GM23248 (cell line): ENCODE measurements around the gene RPGRIP1L. TPM values are rescaled to one million over a fixed set of nuclear protein-coding genes. Genes with fewer than 3 reads are reported as not detected.

Source experiments
- DNase-seq: peaks from one replicate; pipeline ENCODE4 v3.0.0-alpha.2; 2015
- H2AFZ ChIP-seq: fragments of 200-600 bp; sonication (generic); 2 replicates; pipeline ENCODE4 v1.6.1; 2016; ENCODE audit warnings: antibody characterized with exemption
- H3F3A ChIP-seq: fragments of 200-600 bp; sonication (generic); 2 replicates; pipeline ENCODE4 v1.6.1; 2016; ENCODE audit warnings: mild to moderate bottlenecking, antibody characterized with exemption, mixed run types; ENCODE audit not compliant: insufficient read depth
- H3K27ac ChIP-seq: fragments of 200-600 bp; sonication (generic); 2 replicates; pipeline ENCODE4 v1.5.1; 2016; ENCODE audit warnings: mild to moderate bottlenecking
- H3K27me3 ChIP-seq: fragments of 200-600 bp; sonication (generic); replicated peaks from 2 replicates; pipeline ENCODE4 v1.6.1; 2016; ENCODE audit warnings: mild to moderate bottlenecking; ENCODE audit not compliant: insufficient read depth
- H3K36me3 ChIP-seq: fragments of 200-600 bp; sonication (generic); 2 replicates; pipeline ENCODE4 v1.6.1; 2016; ENCODE audit warnings: low read depth, mild to moderate bottlenecking
- H3K4me1 ChIP-seq: fragments of 200-600 bp; sonication (generic); 2 replicates; pipeline ENCODE4 v1.6.1; 2016; ENCODE audit warnings: mild to moderate bottlenecking; ENCODE audit not compliant: insufficient read depth
- H3K4me2 ChIP-seq: fragments of 200-600 bp; sonication (generic); one replicate; pipeline ENCODE4 v1.6.1; 2016; ENCODE audit warnings: mild to moderate bottlenecking; ENCODE audit not compliant: unreplicated experiment
- H3K4me3 ChIP-seq: fragments of 200-600 bp; sonication (generic); 2 replicates; pipeline ENCODE4 v1.5.1; 2016; ENCODE audit warnings: mild to moderate bottlenecking
- H3K79me2 ChIP-seq: fragments of 200-600 bp; sonication (generic); 2 replicates; pipeline ENCODE4 v1.6.1; 2016; ENCODE audit warnings: mild to moderate bottlenecking; ENCODE audit not compliant: insufficient read depth
- H3K9ac ChIP-seq: fragments of 200-600 bp; sonication (generic); 2 replicates; pipeline ENCODE4 v1.6.1; 2016; ENCODE audit warnings: mild to moderate bottlenecking
- H3K9me2 ChIP-seq: fragments of 200-600 bp; sonication (generic); 2 replicates; pipeline ENCODE4 v1.6.1; 2016; ENCODE audit warnings: mixed run types, mild to moderate bottlenecking, moderate library complexity; ENCODE audit not compliant: insufficient read depth
- H3K9me3 ChIP-seq: fragments of 200-600 bp; sonication (generic); one replicate; pipeline ENCODE4 v1.6.1; 2017; ENCODE audit warnings: low read depth
- H4K20me1 ChIP-seq: fragments of 200-600 bp; sonication (generic); 2 replicates; pipeline ENCODE4 v1.6.0; 2016; ENCODE audit not compliant: insufficient read depth
- EZH2 ChIP-seq: fragments of 200-600 bp; sonication (generic); IDR thresholded peaks from 2 replicates; pipeline ENCODE4 v1.6.1; 2018; ENCODE audit warnings: antibody characterized with exemption, mild to moderate bottlenecking; ENCODE audit not compliant: insufficient read depth, poor library complexity, severe bottlenecking
- EZH2phosphoT487 ChIP-seq: fragments of 200-600 bp; sonication (generic); IDR thresholded peaks from 2 replicates; pipeline ENCODE4 v1.6.1; 2018; ENCODE audit warnings: antibody characterized with exemption, moderate library complexity, mild to moderate bottlenecking, low read depth; ENCODE audit not compliant: insufficient read depth
- WGBS, 2 experiments: methylation state at CpG; one replicate each; pipeline ENCODE4 v1.1.6; 2015 to 2017; ENCODE audit warnings: low lambda C conversion rate in 2 of 2, low coverage in 1 of 2; ENCODE audit errors: missing lambda C conversion rate in 2 of 2; 5-methylcytosine and 5-hydroxymethylcytosine counted together
- in situ Hi-C: fragments of 300-500 bp; cut with MboI; formaldehyde crosslinking; loops from 2 replicates; pipeline ENCODE4 v1.15.0; 2020
- polyA plus RNA-seq: library from polyadenylated mRNA; unstranded; fragments of >200 nt; fragmentation: Nextera tagmentation; extraction: Ambion mirVana; gene quantifications from 2 replicates; pipeline ENCODE4 v1.2.1, GENCODE V29; 2016
- total RNA-seq: library from RNA; depleted of rRNA; stranded (reverse); fragments of >200 nt; shearing (Covaris generic); gene quantifications from 2 replicates; pipeline ENCODE4 v1.2.3, GENCODE V29; 2014

The RPGRIP1L gene
- total and polyA plus RNA-seq, 2 experiments from 2014 or later: 16.3 to 16.8 TPM

DNA sequence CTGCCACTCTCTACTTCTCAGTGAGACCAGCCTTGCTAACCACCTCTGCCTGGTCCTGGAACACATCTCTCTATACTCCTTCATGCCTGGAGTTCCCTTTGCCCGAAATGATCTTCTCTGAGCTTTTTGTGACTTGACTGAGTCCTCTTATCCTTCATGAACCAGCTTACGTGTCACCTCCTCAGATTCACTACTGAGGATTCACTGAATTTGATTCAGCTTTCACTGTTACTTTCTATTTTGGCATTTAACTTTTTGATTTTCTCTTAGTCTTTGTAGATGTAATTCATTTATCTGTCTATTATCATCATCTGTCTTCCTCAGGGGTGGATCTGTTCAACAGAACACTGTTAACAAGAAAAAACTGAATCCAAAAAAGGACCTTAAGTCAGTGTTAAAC lies 95.6 kb downstream of the RPGRIP1L start:
- no peak for DNase-seq

DNA sequence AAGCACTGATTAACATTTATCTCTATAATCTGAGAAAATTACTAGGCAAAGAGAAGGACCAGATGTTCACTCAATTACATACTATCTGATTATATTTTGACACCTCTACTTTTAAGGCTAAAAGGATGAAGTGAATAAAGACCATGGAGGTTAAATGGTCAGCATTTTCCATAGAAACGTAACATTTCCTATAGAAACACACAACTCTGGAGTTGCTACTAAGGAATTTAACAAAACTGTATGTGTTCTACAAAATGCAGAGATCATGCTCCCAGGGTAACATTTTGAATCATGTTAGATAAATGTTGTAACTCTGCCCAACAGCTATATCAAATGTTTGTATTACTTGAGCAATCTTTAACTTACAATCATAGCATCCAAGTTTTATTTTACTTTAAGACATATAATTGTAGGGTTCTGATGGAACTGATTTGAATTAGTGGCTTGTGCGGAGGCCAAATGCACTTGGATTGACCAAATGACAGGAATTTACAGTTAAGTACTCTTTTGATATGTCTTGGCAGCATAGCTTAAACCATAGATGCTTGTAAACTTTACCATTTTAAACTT lies 97.7 kb downstream of the RPGRIP1L start:
- no peak overlapping the region for H3K4me2 ChIP-seq
- no peak for DNase-seq
- H3K36me3 ChIP-seq: peaks cover 26% of the 10 kb centered on the region
- no peaks in the 10 kb centered on the region for H4K20me1 ChIP-seq
- in situ Hi-C loops: no loop called here
- H3K9me3 ChIP-seq: no peaks in the 10 kb centered on the region
- no peak overlapping the region for H3K4me3 ChIP-seq
- no peaks in the 10 kb centered on the region for H3F3A ChIP-seq
- H2AFZ ChIP-seq: no peak overlapping the region
- WGBS, 2 experiments: 98 to 99% methylated on average over 2 of the region's 2 CpGs
- no peaks in the 10 kb centered on the region; the same call in 1 of the 2 replicates for H3K4me1 ChIP-seq
- H3K79me2 ChIP-seq: no peaks in the 10 kb centered on the region
- no peaks in the 10 kb centered on the region for H3K9me2 ChIP-seq
- TF ChIP-seq EZH2: no peak
- no peak for TF ChIP-seq EZH2phosphoT487
- H3K27ac ChIP-seq: no peak overlapping the region
- no peaks in the 10 kb centered on the region for H3K27me3 ChIP-seq
- H3K9ac ChIP-seq: no peak overlapping the region

More for the DNA sequence above, 95.6 kb downstream of the RPGRIP1L start:
- no peak for TF ChIP-seq EZH2phosphoT487
- no peak for TF ChIP-seq EZH2
- no peaks in the 10 kb centered on the region for H3K9me2 ChIP-seq
- in situ Hi-C loops: no loop called here
- H3F3A ChIP-seq: no peaks in the 10 kb centered on the region
- H3K4me3 ChIP-seq: no peak overlapping the region
- H3K9ac ChIP-seq: no peak overlapping the region
- H2AFZ ChIP-seq: no peak overlapping the region
- H3K79me2 ChIP-seq: no peaks in the 10 kb centered on the region
- WGBS, 2 experiments: 97% methylated on average over 2 of the region's 2 CpGs
- H3K27ac ChIP-seq: no peak overlapping the region
- H3K36me3 ChIP-seq: peaks cover 15% of the 10 kb centered on the region
- H3K9me3 ChIP-seq: no peaks in the 10 kb centered on the region
- no peaks in the 10 kb centered on the region for H4K20me1 ChIP-seq
- no peaks in the 10 kb centered on the region for H3K27me3 ChIP-seq
- H3K4me1 ChIP-seq: no peaks in the 10 kb centered on the region; the same call in 1 of the 2 replicates
- H3K4me2 ChIP-seq: no peak overlapping the region

GRCh38 chr16:53605356-53605755 lies 98.3 kb downstream of the RPGRIP1L start:
- no peaks in the 10 kb centered on the region for H3K79me2 ChIP-seq
- H3K9me3 ChIP-seq: no peaks in the 10 kb centered on the region
- no peak for TF ChIP-seq EZH2
- no peak for TF ChIP-seq EZH2phosphoT487
- no peak overlapping the region for H3K27ac ChIP-seq
- H3K4me3 ChIP-seq: no peak overlapping the region
- DNase-seq: peak; percentile 41
- H2AFZ ChIP-seq: no peak overlapping the region
- no peaks in the 10 kb centered on the region; the same call in 1 of the 2 replicates for H3K4me1 ChIP-seq
- H3F3A ChIP-seq: no peaks in the 10 kb centered on the region
- H3K4me2 ChIP-seq: no peak overlapping the region
- no peaks in the 10 kb centered on the region for H3K9me2 ChIP-seq
- 46 to 58% methylated on average over 10 of the region's 10 CpGs for WGBS, 2 experiments
- H3K27me3 ChIP-seq: no peaks in the 10 kb centered on the region
- no peak overlapping the region for H3K9ac ChIP-seq
- in situ Hi-C loops: no loop called here
- no peaks in the 10 kb centered on the region for H4K20me1 ChIP-seq
- H3K36me3 ChIP-seq: peaks cover 26% of the 10 kb centered on the region

- Histone ChIP-seq H3K27me3 (no peaks in the 10 kb centered on the region), H3K4me3 (no peak overlapping the region), H3K9me3 (no peaks in the 10 kb centered on the region), H3F3A (no peaks in the 10 kb centered on the region), H2AFZ (no peak overlapping the region), H3K4me1 (no peaks in the 10 kb centered on the region; the same call in 1 of the 2 replicates), H3K9ac (no peak overlapping the region), H3K79me2 (no peaks in the 10 kb centered on the region), H3K27ac (no peak overlapping the region), H3K4me2 (no peak overlapping the region), H3K36me3 (peaks cover 29% of the 10 kb centered on the region), H3K9me2 (0 out of 2 replicates have a peak, but pooled peaks cover 5% of the 10 kb centered on the region), H4K20me1 (no peaks in the 10 kb centered on the region)
- TF ChIP-seq EZH2phosphoT487 (no peak), EZH2 (no peak)
- DNase-seq: no peak
- 89% methylated on average over 4 of the region's 4 CpGs for WGBS, 2 experiments
- in situ Hi-C loops: no loop called here
Observed at GRCh38 chr16:53601961-53602360, 101.7 kb downstream of the RPGRIP1L start.
